ENCODE measurements around the gene PKM. TPM values are rescaled to one million over a fixed set of nuclear protein-coding genes. Genes with fewer than 3 reads are reported as not detected.
A peak's percentile ranks its signal among the peaks of the same experiment; 100 is the strongest.

The PKM gene
- total RNA-seq, 6 donors from 2014 or later, result 278 to 569 (median 393) TPM

DNA sequence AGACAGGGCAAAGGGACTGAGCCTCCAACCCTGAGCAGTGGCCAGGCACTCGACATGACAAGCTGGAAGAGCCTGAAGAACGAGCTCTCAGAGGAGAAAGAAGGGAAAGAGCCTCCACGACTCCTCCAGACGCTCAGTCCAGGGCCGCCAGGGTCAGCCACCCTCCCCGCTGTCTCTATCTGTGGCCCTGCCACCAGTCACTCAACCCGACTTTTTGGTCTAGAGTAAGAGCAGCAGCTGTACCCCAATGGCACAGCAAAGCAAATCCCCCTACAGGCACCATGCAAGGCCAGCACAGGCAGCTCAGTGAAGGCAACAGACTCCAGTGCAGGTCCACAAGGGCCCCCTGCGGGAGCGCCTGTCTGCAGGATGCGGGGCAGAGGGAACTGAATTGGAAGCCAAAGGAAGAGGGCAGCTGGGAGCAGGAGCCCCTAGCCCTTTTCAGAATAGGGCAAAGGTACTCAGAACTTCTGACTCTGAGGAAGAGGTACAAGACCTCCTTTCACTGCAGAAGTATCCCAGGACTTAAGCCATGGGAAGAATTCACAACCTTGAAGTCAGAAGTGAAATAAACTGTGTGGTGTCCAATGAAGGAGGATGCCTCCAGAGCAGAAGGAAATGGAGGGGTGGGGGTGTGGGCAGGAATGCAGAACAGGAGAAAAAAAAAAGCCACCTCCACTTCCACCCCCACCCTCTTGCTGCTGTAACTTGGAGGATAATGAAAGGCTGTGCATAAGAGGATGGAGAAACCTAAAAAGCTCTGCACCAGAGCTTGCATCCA, 24.9 kb downstream of the PKM start:
- Histone ChIP-seq H3K4me1 (peaks cover 0 to 10% (median 3%) of the 10 kb centered on the region in 4 donors), H3K27ac (no peak overlapping the region), H3K27me3 (no peaks in the 10 kb centered on the region), H3K9me3 (no peaks in the 10 kb centered on the region), H3K4me3 (no peak overlapping the region), H3K36me3 (peaks cover 59 to 100% (median 94%) of the 10 kb centered on the region in 4 donors)
- ATAC-seq (ENCODE audit: low FRiP score in 2 of 2) (no peak), DNase-seq (no peak)
- TF ChIP-seq, protein P1, sequence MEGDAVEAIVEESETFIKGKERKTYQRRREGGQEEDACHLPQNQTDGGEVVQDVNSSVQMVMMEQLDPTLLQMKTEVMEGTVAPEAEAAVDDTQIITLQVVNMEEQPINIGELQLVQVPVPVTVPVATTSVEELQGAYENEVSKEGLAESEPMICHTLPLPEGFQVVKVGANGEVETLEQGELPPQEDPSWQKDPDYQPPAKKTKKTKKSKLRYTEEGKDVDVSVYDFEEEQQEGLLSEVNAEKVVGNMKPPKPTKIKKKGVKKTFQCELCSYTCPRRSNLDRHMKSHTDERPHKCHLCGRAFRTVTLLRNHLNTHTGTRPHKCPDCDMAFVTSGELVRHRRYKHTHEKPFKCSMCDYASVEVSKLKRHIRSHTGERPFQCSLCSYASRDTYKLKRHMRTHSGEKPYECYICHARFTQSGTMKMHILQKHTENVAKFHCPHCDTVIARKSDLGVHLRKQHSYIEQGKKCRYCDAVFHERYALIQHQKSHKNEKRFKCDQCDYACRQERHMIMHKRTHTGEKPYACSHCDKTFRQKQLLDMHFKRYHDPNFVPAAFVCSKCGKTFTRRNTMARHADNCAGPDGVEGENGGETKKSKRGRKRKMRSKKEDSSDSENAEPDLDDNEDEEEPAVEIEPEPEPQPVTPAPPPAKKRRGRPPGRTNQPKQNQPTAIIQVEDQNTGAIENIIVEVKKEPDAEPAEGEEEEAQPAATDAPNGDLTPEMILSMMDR (IDR thresholded peaks at IDR 0.05), result no peak
- TF ChIP-seq EP300 (IDR thresholded peaks at IDR 0.05), result no peak
- TF ChIP-seq POLR2A (IDR thresholded peaks at IDR 0.05), result no peak
- no peak for TF ChIP-seq POLR2AphosphoS5 (IDR thresholded peaks at IDR 0.05)
- WGBS, 2 donors, result 87 to 88% methylated on average over 10 of the region's 10 CpGs

DNA sequence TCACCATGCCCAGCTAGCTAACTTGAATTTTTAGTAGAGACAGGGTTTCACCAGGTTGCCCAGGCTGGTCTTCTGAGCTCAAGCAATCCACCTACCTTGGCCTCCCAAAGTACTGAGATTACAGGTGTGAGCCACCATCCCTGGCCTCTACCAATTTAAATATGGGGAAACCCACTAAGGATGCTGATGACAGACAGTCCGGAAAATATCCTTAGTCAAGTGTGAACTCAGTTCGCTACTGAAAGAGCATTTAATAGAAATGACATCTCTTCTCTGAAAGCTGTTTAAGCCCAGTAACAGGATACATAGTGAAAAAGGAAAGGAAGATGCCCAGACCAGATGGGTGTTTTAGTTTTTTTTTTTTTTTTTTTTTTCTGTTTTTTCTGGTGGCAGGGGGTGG, 25.7 kb downstream of the PKM start:
- ATAC-seq (ENCODE audit: low FRiP score in 2 of 2), result no peak
- no peaks in the 10 kb centered on the region for H3K9me3 ChIP-seq
- H3K27me3 ChIP-seq, result no peaks in the 10 kb centered on the region
- peaks cover 64 to 100% (median 97%) of the 10 kb centered on the region in 4 donors for H3K36me3 ChIP-seq
- WGBS, 2 donors, result 93 to 98% methylated on average over 2 of the region's 2 CpGs
- H3K4me3 ChIP-seq, result no peak overlapping the region
- H3K27ac ChIP-seq, result no peak overlapping the region
- TF ChIP-seq POLR2A (IDR thresholded peaks at IDR 0.05), result no peak
- no peak for TF ChIP-seq EP300 (IDR thresholded peaks at IDR 0.05)
- TF ChIP-seq, protein P1 (IDR thresholded peaks at IDR 0.05), result no peak
- TF ChIP-seq POLR2AphosphoS5 (IDR thresholded peaks at IDR 0.05), result no peak
- no peak for DNase-seq
- peaks cover 0 to 10% (median 3%) of the 10 kb centered on the region in 4 donors for H3K4me1 ChIP-seq

DNA sequence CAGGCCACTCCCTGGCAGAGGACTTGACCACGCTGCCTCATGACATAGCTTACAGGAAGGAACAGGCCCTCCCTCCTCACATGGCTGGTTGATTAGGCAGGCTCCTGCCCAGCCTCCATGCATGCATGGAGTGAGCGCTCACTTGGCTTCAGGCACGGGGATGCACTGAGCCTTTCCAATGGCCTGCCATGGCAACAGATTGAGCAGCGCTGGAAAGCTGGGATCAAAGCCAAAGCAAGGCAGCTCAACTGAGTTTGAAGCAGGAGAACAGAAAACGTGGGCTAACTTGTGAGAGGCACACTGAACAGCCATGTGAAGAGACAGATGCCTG, 27.5 kb downstream of the PKM start:
- H3K4me3 ChIP-seq, result no peak overlapping the region
- TF ChIP-seq, protein P1 (IDR thresholded peaks at IDR 0.05), result no peak
- TF ChIP-seq EP300 (IDR thresholded peaks at IDR 0.05) (no peak), POLR2A (IDR thresholded peaks at IDR 0.05) (no peak), POLR2AphosphoS5 (IDR thresholded peaks at IDR 0.05) (peak in 1 of 2 donors; percentile 7)
- H3K9me3 ChIP-seq, result no peaks in the 10 kb centered on the region
- ATAC-seq (ENCODE audit: low FRiP score in 2 of 2) (no peak), DNase-seq (no peak)
- WGBS, 2 donors, result 32 to 44% methylated on average over 3 to 5 of the region's 5 CpGs
- peaks cover 8 to 26% (median 14%) of the 10 kb centered on the region in 4 donors for H3K4me1 ChIP-seq
- peak overlapping the region in 1 of 4 donors; percentile 26 for H3K27ac ChIP-seq
- H3K36me3 ChIP-seq, result peaks cover 59 to 100% (median 96%) of the 10 kb centered on the region in 4 donors
- no peaks in the 10 kb centered on the region for H3K27me3 ChIP-seq

DNA sequence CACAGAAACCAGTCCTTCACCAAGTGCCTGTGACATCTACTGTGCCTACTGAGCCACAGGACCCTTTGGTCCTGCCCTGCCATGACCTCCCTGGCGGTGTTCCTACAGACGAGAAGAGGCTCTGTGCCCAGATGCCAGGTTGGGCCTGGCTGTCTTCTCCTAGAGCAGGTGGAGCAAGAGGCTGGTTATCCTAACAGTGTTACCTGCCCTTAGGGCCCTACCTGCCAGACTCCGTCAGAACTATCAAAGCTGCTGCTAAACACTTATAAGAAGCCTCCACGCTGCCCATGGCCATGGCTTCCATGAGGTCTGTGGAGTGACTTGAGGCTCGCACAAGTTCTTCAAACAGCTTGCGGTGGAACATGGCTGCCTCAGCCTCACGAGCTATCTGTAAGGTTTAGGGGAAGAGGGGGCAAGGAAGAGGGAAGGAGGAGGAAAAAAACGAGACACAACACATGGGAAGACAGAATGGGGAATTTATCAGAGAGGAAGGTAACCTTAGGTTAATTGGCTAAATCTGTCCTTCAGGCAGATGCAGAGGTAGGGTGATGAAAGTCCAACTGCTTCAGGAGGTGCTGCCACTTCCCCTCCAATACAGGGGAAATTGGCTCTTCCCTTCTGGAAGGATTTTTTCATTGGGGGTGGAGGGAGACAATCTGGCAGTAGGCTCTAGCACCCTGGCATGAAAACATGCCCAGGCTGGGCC, 28.0 kb downstream of the PKM start:
- ATAC-seq (ENCODE audit: low FRiP score in 2 of 2) (no peak), DNase-seq (no peak)
- Histone ChIP-seq H3K9me3 (no peaks in the 10 kb centered on the region), H3K36me3 (peaks cover 53 to 97% (median 93%) of the 10 kb centered on the region in 4 donors), H3K4me3 (no peak overlapping the region), H3K27ac (peak overlapping the region in 1 of 4 donors; percentile 26), H3K27me3 (no peaks in the 10 kb centered on the region), H3K4me1 (peaks cover 9 to 31% (median 15%) of the 10 kb centered on the region in 4 donors)
- 86 to 87% methylated on average over 5 to 8 of the region's 8 CpGs for WGBS, 2 donors
- TF ChIP-seq, protein P1 (IDR thresholded peaks at IDR 0.05), result no peak
- TF ChIP-seq POLR2A (IDR thresholded peaks at IDR 0.05) (no peak), POLR2AphosphoS5 (IDR thresholded peaks at IDR 0.05) (no peak), EP300 (IDR thresholded peaks at IDR 0.05) (no peak)

Data from upper lobe of left lung (tissue), 6 donors.